Measurements from ENCODE around the gene NUDT7. TPM values are rescaled to one million over a fixed set of nuclear protein-coding genes. Genes with fewer than 3 reads are reported as not detected.

The NUDT7 gene
- total RNA-seq, result 8.0 and 8.1 TPM in 2 replicates

DNA sequence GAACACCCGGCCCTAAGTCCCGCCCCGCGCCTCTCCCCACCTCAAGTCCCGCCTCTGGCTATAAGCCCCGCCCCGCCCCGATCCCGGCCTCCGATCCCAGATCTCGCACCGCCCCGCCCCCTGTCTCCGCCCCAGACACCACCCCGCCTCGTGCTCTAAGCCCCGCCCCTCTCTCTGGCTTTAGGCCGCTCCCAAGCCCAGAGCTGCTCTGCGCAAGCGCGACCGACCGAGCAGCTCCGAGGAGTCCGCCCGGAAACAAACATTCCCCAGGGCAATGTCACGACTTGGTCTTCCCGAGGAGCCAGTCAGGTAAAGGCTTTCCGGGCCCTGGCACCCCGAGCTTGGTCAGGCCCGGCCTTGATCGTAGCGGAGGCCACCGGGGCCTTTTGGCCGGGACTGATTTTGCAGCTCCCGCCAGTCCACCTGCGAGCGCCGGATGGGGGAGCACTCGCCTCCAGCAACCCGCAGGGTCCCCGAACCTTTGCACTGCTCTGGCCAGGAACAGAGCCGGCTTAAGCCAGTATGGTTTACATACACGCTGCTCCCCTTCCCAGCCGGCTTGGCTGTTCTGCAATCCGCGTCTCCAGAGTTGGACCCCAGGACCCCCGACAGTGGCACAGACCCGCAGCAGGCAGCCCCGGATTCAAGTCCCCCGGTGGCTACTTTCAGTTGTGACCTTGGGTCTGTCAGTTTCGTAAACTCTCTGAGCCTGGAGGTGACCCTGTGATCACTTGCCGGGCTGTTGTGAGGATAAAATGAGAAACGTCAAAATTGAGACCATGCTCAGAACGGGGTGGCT is at the start of gene NUDT7:
NUDT7 (plus strand) TSS at position 206 of the 799 bp plus-strand sequence; CDS start at position 275, 69 bp downstream.
- DNase-seq, result peak; percentile 98

DNA sequence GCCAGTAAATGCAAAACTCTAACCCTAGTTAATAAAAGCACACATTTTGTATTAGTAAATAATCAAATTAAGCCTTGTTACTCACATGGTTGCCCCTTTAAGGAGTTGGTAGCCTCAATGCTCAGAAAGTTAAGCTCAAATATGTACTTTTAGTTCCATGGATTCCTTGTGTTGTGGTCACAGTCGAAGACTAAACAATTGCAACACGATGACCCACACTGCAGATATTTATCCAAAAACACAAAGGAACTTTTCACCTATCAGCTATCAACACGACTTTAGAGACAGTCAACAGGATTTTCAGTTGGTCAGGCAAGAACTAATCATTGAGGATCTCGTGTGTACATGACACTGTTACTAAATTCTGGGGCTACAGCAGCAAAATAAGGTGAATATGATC is 47.4 kb upstream of the NUDT7 start:
- no peak for DNase-seq

DNA sequence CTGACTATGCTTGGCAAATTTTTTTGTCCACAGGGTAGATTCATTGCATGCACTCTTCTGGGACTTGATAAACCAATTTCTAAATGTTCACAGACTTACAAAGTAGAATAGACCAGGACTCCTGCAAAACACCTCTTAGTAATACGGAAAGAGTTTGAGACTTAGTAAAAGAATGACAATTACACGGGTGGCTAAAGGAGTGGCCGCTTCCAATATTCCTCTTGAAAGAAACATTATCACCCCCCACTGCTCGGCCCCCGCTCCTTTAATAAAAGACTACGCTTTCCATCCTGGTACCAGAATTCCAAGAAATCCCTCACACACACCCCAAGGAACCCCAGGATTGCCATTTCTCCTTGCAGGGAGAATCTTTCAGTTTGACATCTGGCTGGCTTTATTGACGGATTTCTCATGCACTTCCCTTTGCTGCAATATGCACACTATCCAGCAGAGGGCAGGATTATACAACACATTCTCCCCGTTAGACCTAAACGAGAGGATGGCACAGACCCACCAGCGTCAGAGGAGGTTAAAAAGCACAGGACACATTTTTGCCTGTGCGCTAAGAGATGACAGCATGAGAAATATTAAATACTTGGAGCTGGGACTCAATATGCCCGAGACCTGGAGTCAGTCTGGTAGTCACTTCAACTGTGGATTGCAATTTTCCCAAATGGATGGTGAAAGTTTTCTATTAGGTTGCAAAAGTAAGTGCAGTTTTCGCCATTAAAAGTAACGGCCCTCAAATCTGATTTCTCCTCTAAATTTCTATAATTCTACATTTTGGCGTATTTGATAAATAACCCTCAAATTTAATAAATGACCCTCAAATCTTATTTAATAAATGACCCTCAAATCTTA is 46.6 kb upstream of the NUDT7 start:
- peak; percentile 91 for DNase-seq

DNA sequence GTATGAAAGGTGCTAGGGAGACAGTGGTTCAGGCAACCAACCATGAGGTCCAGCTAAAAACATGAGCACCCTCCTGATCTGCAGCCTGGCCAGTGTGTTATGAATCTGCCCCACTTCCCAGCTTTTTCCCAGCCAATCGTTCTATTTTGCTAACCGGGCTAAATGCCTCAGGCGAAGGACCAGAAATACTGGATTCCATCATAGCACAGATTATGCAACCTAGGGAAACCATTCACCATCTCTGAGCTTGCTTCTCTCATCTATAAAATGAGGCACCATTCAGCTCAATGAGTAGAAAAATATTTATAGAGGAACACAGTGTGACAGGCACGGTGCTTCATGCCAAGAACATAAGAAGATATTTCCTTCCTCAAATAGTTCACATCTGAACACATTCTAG is 45.2 kb upstream of the NUDT7 start:
- DNase-seq, result no peak

DNA sequence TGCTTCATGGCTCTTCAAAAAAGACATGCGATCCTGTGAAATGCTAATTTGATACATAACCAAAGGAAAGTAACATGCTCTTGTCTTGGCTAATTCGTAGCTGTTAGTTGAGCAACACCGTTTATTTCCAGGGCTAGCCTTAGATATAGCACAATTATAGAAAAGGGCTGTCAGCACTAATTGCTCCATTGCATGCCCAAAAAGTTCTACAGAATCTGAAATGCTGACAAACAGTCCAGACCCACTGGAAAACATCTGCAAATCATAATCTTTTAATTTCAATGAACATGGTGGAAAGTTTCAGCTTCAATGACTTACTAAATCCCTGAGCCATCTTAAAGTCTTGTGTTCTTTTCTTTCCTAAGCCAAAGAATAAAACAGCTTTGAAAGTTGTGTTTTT is 42.9 kb upstream of the NUDT7 start:
- DNase-seq, result no peak

DNA sequence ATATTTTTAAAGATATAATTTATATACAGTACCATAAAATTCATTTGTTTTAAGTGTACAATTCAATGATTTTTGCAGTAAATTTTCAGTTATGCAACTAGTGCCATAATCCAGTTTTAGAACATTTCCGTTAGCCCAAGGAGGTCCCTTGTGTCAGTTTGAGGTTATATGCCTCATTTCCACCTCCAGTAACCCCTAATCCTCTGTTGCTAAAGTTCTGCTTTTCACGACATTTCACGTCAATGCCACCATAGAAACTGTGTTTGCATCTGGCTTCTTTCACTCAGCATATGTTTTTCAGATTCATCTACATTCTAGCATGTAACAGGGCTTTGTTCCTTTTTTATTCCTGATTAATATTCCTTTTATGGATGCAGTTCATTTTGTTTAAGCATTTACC is 42.4 kb upstream of the NUDT7 start:
- no peak for DNase-seq

DNA sequence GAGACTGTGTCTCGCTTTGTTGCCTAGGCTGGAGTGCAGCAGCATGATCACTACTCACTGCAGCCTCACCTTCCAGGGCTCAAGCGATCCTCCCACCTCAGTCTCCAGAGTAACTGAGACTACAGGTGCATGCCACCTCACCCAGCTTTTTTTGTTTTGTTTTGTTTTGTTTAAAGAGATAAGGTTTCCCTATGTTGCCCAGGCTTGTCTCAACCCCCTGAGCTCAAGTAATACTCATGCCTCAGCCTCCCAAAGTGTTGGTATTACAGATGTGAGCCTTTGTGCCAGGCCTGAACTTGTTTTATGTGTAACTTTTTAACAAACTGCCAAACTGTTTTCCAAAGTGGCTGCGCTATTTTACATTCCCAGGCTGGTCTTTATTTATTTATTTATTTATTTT is 41.8 kb upstream of the NUDT7 start:
- no peak for DNase-seq

DNA sequence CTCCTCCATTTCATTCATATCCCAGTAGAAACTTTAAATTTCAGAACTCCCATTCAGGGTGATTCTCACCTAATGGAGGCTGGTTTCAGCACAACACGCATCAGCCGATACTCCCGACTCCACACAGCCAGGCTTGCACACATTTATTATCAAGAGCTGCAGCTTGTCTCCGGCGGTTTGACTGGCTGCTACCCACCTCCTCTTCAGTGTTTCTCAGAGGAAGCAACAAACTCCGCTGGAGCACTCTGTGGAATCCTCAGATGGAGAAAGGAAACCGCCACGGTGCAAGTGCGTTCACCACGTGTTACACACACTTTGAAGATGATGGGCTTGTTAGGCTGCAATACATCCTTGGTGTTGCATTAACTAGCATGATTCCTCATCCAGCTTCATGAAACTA is 39.7 kb upstream of the NUDT7 start:
- DNase-seq, result no peak

DNA sequence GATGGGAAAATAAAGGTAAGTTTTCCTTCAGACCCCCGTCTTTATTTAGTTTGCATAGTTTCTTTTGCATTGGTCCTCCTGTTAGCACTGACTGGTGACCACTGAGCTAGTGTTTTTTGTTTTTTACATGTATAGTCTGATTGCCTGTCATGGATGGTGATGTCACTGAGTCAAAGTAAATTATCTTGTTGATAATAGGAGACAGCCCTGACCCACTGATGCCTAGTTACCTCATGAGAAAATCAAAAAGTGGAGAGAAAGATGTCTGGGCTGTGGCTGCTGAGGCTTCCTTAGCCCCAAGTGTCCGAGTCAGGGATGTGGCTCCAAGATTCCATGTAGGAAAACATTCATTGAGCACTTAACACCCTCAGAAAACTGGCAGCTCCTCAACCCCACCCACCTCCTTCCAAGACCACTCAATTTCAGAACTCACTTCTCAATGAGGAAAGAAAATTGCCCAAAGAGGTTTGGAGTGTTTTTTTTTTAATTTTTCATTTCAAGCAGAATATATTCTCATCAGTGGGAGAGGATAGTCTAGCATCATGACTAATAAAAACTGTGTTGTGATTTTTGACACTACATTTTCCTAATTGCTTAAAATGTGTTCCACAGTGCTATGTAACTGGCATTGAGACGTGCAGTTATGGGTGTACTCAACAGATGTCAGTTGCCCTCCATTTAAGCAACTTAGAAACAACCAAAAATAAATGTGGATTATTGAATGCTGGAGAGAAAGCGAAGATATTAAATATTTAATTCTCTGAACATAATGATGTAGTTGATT is 38.7 kb upstream of the NUDT7 start:
- DNase-seq, result no peak

DNA sequence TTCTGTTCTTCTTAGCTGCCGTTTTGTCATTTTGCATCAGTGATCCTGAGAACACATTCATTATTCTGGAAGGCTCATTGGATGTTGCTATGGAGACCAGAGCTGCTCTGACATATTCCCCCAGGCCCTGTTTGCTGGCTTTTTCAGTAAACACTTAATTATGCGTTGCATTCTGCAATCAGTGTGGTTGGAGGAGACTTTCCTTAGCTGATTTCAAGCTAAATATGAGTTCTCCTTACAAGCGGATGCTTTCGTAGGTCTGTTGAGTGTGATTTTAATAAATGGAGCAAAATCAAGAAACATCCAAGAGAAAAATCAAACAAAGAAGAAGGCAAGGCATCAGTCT is 38.2 kb upstream of the NUDT7 start:
- no peak for DNase-seq

DNA sequence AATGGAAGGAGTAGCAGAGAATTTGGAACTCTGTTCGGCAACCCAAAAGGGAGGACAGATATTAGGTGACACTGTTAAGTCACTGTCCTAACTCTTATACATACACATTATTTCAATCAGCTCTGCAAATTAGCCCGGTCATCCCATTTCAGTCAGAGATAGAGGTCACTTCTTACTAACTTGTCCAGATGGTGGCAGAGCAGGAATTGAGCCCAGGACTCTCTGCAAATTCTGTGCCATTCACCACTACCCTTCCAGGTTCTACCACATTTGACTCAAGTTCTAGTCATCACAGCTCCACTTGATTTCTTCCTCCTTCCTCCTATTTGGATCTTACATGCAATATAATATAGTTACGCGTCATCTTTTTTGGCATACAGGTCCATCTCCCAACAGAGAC is 35.9 kb upstream of the NUDT7 start:
- no peak for DNase-seq

DNA sequence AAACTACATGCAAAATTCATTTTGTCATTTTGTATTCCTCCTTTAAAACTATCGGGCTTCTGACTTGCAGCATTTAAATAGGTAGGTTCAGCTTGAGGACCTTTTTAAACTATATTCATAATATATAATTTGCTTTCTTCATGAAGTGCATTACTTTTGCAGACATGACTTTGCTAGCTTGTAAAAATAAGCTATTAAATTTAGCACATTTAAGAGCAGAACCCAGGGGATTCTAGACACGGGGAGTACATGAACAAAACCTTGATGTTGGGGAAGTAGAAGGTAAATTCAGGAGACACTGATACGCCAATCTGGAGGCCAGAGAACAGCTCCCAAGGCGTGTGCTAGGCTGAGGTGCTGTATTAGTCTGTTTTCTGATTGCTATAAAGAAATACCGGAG is 32.3 kb upstream of the NUDT7 start:
- DNase-seq, result no peak

DNA sequence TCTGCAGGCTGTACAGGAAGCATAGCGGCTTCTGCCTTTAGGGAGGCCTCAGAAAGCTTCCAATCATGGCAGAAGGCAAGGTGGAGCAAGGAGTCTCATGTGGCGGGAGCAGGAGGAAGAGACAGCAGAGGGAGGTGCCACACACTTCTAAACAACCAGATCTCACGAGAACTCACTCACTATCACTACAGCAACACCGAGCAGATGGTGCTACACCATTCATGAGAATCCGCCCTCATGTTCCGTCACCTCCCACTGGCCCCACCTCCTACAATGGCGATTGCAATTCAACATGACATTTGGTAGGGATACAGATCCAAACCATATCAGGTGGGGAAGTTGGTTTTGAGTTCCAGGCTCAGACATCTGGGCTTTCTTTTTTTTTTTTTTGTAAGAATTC is 31.9 kb upstream of the NUDT7 start:
- no peak for DNase-seq

DNA sequence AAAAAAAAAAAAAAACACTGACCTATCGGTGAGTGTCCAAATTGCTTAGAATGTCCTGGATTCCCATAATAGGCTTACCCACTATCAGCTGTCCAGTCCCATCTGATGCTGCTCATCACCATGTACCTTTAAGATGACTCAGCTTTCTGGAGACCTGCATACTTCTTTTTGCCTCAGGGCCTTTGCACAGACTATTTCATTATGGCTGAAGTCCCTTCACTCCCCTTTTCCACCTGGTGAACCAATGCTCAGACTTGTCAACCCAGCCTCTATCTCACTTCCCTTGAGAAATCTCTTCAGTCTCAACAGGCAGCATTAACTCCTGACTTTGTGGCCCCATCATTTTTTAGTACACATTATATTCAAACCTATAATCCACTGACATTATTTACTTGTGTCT is 29.7 kb upstream of the NUDT7 start:
- no peak for DNase-seq

DNA sequence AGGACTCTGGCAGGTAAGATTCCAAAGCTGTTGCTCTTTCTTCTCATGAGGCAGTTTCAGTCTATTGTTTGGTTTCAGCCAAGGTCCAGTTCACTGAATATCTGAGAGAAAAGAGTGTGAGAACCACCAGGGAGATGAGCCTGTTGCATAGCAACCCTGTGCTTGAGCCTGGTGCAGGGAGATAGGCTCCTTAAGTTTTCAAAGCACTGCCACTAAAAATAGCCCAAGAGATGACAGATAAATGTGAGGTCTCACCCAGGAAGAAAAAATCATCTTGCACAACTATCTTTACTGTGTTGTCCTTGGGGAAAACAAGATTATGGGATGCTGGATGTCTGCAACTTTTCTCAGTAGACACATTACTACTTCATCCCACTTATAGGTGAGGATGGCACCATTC is 26.2 kb upstream of the NUDT7 start:
- DNase-seq, result no peak

DNA sequence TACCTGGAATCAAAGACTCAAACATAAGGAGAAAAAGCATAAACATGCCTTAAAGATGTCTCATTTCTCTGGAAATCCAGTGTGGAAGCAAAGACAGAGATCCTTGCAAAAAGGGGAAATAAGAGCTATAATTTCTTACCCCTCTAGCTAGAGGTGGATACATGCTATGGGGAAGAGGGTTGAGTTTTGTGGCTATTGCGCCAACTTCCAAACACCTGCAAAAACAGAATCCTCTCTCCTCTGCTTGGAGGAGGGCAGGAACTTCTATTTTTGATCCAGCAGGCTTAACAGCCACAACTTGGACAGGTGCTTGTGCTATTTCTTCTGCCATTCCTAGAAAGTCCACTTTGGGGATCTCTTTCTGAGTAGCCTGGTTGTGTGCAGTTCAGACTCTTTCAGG is 21.5 kb upstream of the NUDT7 start:
- no peak for DNase-seq

DNA sequence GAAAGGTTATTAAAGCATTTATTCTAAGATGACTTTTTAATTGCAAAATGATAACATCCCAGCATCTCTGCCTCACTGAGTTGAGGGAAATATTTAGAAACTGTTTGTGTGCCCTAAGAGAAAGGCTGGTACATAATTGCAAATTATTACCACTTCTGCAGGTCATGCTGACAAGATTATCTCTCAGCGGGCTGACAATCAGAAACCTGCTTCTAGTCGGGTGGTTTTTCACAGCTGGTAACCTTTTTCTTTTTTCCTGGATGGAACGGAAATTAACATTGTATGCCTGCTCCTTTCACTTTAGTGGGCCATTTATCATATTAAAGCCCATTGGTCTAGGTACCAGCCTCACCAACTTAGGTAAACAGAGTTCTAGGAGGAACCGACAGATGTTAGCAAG is 17.0 kb upstream of the NUDT7 start:
- no peak for DNase-seq

DNA sequence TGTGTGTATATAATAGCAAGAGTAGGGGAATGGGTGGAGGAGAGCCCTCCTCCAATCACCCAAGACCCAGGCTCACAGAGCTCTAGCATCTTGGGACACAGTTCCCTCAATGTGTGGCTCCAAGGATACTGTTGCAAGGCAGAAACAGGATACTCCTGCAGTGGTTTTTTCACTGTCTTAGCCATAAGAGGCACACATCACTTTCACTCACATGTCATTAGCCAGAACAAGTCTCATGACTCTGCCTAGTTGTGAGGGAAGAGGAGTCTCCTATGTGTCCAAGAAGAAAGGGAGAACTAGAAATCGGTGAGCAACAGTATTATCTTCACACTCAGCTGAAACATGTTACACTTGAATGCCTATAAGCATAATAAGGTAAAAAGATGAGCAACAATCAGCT is 11.1 kb upstream of the NUDT7 start:
- DNase-seq, result no peak

DNA sequence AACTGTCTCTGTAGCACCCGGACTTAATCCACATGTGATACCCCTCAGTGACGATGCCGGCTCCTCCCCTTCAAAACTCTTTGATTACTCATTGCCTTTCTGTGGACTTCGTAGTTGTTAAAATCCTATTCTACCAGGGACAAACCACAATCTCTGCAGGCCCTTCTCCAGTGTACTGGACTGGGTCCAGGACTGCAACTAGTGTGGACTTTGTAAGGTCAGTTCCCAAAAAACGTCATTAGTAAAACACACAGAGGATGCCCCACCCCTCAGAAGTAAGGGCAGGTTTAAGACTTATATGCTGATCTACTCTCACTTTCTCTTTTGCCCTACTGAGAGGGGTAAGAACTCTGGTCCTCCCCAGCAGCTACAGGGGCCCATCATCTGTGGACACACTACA is 10.5 kb upstream of the NUDT7 start:
- DNase-seq, result no peak

DNA sequence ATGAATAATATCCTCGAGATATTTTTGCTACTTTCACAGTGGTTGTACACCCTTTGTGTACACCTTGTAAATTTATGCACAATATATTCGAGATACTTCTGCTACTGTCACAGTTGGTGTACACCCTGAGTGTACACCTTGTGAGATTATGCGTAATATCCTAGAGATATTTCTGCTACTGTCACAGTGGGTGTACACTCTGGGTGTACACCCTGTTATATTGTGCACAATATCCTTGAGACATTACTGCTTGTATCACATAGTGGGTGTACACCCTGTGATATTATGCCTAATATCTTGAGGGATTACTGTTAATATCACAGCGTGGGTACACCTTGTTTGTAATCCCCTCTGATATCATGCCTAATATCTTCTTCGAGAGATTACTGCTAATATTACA is 7.2 kb upstream of the NUDT7 start:
- DNase-seq, result no peak

DNA sequence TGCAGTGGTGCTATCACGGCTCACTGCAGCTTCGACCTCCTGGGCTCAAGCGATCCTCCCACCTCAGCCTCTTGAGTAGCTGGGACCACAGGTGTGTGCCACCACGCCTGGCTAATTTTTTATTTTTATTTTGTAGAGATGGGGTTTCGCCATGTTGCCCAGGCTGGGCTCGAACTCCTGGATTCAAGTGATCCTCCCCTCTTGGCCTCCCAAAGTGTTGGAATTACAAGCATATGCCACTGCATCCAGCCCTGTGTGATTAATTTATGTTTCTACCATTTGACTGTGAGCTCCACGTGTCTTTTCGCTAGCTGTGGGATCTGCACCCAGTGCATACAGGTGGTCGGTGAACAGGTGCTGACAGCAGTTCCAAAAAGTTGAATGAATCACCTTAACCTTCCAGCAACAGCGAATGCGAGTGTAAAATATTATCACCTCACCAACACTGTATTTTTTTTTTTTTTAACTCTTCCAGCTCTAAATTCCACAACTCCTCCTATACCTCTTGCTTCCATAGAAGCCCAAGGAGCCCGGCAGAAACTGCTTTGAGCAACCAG is 484 bp upstream of the NUDT7 start:
- no peak for DNase-seq

DNA sequence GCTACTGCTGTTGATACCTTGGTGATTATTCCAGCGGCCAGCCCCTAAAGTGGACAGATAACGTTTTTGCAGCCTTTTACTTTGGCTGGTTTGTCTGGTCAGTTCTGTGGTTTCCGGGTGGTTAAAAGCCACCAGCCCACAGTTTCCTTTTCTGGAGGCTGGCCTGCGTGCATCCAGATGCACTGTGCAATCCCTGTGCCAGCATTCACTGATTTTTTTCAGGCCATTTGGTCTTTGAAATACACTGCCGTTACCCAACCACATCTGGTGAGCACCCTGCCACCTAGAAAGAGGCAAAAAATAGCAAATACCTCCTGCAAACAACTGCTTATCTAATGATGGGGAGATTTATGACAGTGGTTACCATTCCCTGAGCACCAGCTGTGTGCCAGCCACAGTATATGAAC is 797 bp downstream of the NUDT7 start:
- peak; percentile 66 for DNase-seq

DNA sequence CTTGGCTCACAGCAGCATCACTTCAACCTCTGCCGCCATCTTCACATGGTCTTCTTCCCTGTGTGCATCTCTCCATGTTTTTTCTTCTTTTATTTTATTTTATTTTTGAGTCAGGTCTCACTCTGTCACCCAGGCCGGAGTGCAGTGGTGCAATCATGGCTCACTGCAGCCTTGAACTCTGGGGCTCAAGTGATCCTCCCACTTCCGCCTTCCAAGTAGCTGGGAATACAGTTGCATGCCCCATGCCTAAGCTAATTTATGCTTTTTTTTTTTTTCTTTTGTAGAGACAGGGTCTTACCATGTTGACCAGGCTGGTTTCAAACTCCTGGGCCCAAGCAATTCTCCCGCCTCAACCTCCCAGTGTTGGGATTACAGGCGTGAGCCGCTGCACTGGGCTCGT is 1.9 kb downstream of the NUDT7 start:
- no peak for DNase-seq
